H1 (cell line): ENCODE data around the gene RSAD2. TPM values are rescaled to one million over a fixed set of nuclear protein-coding genes. Genes with fewer than 3 reads are reported as not detected.

Source experiments
- CTCF ChIA-PET: fragments of 300-600 bp; sonication (Branson Sonifier 250); formaldehyde crosslinking; loops from one replicate; lab custom pipeline; 2021; ENCODE audit not compliant: partially characterized antibody; lab: Charles Lee
- POLR2A ChIA-PET: fragments of 300-600 bp; sonication (Branson Sonifier 250); formaldehyde crosslinking; loops from one replicate; lab custom pipeline; 2021; ENCODE audit warnings: inconsistent platforms; ENCODE audit not compliant: partially characterized antibody; lab: Charles Lee
- DNase-seq, 2 experiments: peaks; one replicate each; pipeline versions ENCODE4 v3.0.0 to v3.0.0-alpha.2; 2010 to 2022; ENCODE audit warnings: low spot score in 2 of 2, low read depth in 1 of 2, mixed read lengths in 1 of 2
- FAIRE-seq: peaks from 2 replicates; lab custom pipeline; 2011; peaks lifted over from hg19 to GRCh38; lab: Jason Lieb, UNC
- H2AFZ ChIP-seq: 2 replicates; pipeline ENCODE4 v1.8.1; 2012; ENCODE audit warnings: low read length, inconsistent platforms
- H2AK5ac ChIP-seq: 2 replicates; pipeline ENCODE4 v1.6.1; 2013; ENCODE audit warnings: low read depth, low read length
- H2BK120ac ChIP-seq: replicated peaks from 2 replicates; pipeline ENCODE3; 2013; ENCODE audit warnings: low read depth, low read length, inconsistent platforms
- H2BK12ac ChIP-seq: 2 replicates; pipeline ENCODE4 v1.6.1; 2013; ENCODE audit warnings: low read depth, low read length
- H2BK15ac ChIP-seq: 2 replicates; pipeline ENCODE4 v1.6.1; 2013; ENCODE audit warnings: low read length
- H2BK20ac ChIP-seq: 2 replicates; pipeline ENCODE4 v1.6.1; 2013; ENCODE audit warnings: low read length
- H2BK5ac ChIP-seq: 2 replicates; pipeline ENCODE4 v1.6.1; 2013; ENCODE audit warnings: low read depth, low read length
- H3K14ac ChIP-seq: 2 replicates; pipeline ENCODE4 v1.6.1; 2013; ENCODE audit warnings: inconsistent platforms; ENCODE audit not compliant: insufficient read length
- H3K18ac ChIP-seq: 2 replicates; pipeline ENCODE4 v1.6.1; 2013; ENCODE audit warnings: low read length; ENCODE audit errors: extremely low read depth
- H3K23ac ChIP-seq: 2 replicates; pipeline ENCODE4 v1.6.1; 2013; ENCODE audit warnings: inconsistent platforms; ENCODE audit not compliant: insufficient read length
- H3K23me2 ChIP-seq: 2 replicates; pipeline ENCODE4 v1.6.1; 2013; ENCODE audit warnings: low read depth, low read length
- H3K27ac ChIP-seq: 2 replicates; pipeline ENCODE4 v1.6.1; 2011; ENCODE audit warnings: low read depth, low read length, inconsistent platforms
- H3K27me3 ChIP-seq, 4 experiments: replicated peaks in 1 of 4; 1 replicate in 1 of 4; 2 replicates in 3 of 4; pipeline versions ENCODE4 v1.6.1 to v1.8.1; 2011 to 2013; ENCODE audit warnings: low read length in 3 of 4, mild to moderate bottlenecking in 3 of 4, inconsistent platforms in 2 of 4, mixed read lengths in 2 of 4, moderate library complexity in 1 of 4; ENCODE audit not compliant: control insufficient read depth in 3 of 4, insufficient read depth in 3 of 4; ENCODE audit errors: extremely low read depth in 1 of 4
- H3K36me3 ChIP-seq, 4 experiments: 2 replicates each; pipeline versions ENCODE4 v1.6.1 to v1.8.1; 2011 to 2013; ENCODE audit warnings: mild to moderate bottlenecking in 4 of 4, low read length in 3 of 4, moderate library complexity in 2 of 4, control low read depth in 1 of 4, inconsistent platforms in 1 of 4; ENCODE audit not compliant: insufficient read depth in 4 of 4, control insufficient read depth in 2 of 4
- H3K4ac ChIP-seq: replicated peaks from 2 replicates; pipeline ENCODE3; 2013; ENCODE audit warnings: low read length, low read depth, mixed read lengths, inconsistent platforms; ENCODE audit not compliant: insufficient read length
- H3K4me1 ChIP-seq, 4 experiments: replicated peaks in 1 of 4; 1 replicate in 1 of 4; 2 replicates in 3 of 4; pipeline versions ENCODE4 v1.6.1 to v1.8.1; 2011 to 2013; ENCODE audit warnings: low read length in 3 of 4, inconsistent platforms in 2 of 4, mixed read lengths in 1 of 4; ENCODE audit not compliant: insufficient read depth in 4 of 4, control insufficient read depth in 3 of 4
- H3K4me2 ChIP-seq, 2 experiments: 2 replicates each; pipeline versions ENCODE4 v1.6.1 to v1.8.1; 2011 to 2013; ENCODE audit warnings: low read depth in 2 of 2, low read length in 2 of 2, control low read depth in 1 of 2, inconsistent platforms in 1 of 2, mild to moderate bottlenecking in 1 of 2; ENCODE audit not compliant: insufficient read depth in 1 of 2
- H3K4me3 ChIP-seq, 4 experiments: fragments of 200-600, 300-600 bp in 1 of 4; sonication (generic), shearing (Covaris generic), sonication (Bioruptor Twin) in 1 of 4; 2 replicates each; pipeline versions ENCODE4 v1.5.1 to v1.8.1; 2011 to 2016; ENCODE audit warnings: low read length in 4 of 4, low read depth in 3 of 4, control low read depth in 2 of 4, inconsistent platforms in 2 of 4, mild to moderate bottlenecking in 2 of 4, mixed read lengths in 1 of 4, moderate library complexity in 1 of 4; ENCODE audit not compliant: insufficient read depth in 2 of 4; ENCODE audit errors: extremely low read depth in 1 of 4
- H3K56ac ChIP-seq: replicated peaks from 2 replicates; pipeline ENCODE3; 2013; ENCODE audit warnings: low read depth, mild to moderate bottlenecking, mixed read lengths, low read length, inconsistent platforms; ENCODE audit not compliant: insufficient read length
- H3K79me1 ChIP-seq: 2 replicates; pipeline ENCODE4 v1.6.1; 2013; ENCODE audit warnings: low read depth, low read length, control low read depth
- H3K79me2 ChIP-seq, 2 experiments: 2 replicates each; pipeline versions ENCODE4 v1.6.1 to v1.8.1; 2012 to 2013; ENCODE audit warnings: low read length in 2 of 2, mild to moderate bottlenecking in 2 of 2, inconsistent platforms in 1 of 2; ENCODE audit not compliant: insufficient read depth in 2 of 2, control insufficient read depth in 1 of 2
- H3K9ac ChIP-seq, 4 experiments: replicated peaks in 1 of 4; 1 replicate in 1 of 4; 2 replicates in 3 of 4; pipeline versions ENCODE4 v1.6.1 to v1.8.1; 2011 to 2013; ENCODE audit warnings: low read depth in 3 of 4, low read length in 3 of 4, control low read depth in 2 of 4, mild to moderate bottlenecking in 2 of 4, moderate library complexity in 2 of 4, inconsistent platforms in 1 of 4; ENCODE audit errors: extremely low read depth in 1 of 4
- H3K9me3 ChIP-seq, 2 experiments: 2 replicates each; pipeline versions ENCODE4 v1.6.1 to v1.8.1; 2012 to 2013; ENCODE audit warnings: mild to moderate bottlenecking in 2 of 2, moderate library complexity in 2 of 2, control low read depth in 1 of 2, inconsistent platforms in 1 of 2, low read depth in 1 of 2, low read length in 1 of 2, mixed read lengths in 1 of 2; ENCODE audit not compliant: insufficient read depth in 2 of 2
- H4K20me1 ChIP-seq, 2 experiments: replicated peaks in 1 of 2; 2 replicates each; pipeline versions ENCODE3 to v1.8.1; 2011 to 2013; ENCODE audit warnings: inconsistent platforms in 2 of 2, low read length in 2 of 2, mild to moderate bottlenecking in 1 of 2; ENCODE audit not compliant: insufficient read depth in 2 of 2, control insufficient read depth in 1 of 2
- H4K5ac ChIP-seq: 2 replicates; pipeline ENCODE4 v1.6.1; 2013; ENCODE audit warnings: low read length, low read depth, mixed read lengths, inconsistent platforms; ENCODE audit not compliant: insufficient read length
- H4K8ac ChIP-seq: 2 replicates; pipeline ENCODE4 v1.8.0; 2013; ENCODE audit warnings: mild to moderate bottlenecking, moderate library complexity, low read length, inconsistent platforms; ENCODE audit not compliant: insufficient read depth; ENCODE audit errors: extremely low read depth
- H4K91ac ChIP-seq: replicated peaks from 2 replicates; pipeline ENCODE3; 2013; ENCODE audit warnings: low read length, mixed read lengths, inconsistent platforms; ENCODE audit not compliant: insufficient read length
- ASH2L ChIP-seq: fragments of 200-600, 300-600 bp; sonication (generic); IDR thresholded peaks from one replicate; pipeline ENCODE4 v1.7.1; 2017; ENCODE audit warnings: low read length
- BRCA1 ChIP-seq: IDR thresholded peaks from 2 replicates; pipeline ENCODE4 v1.6.1; 2012; ENCODE audit warnings: low read depth, low read length, improper control_type of control experiment
- EZH2 ChIP-seq: fragments of 200-600 bp; sonication (generic); IDR thresholded peaks from 2 replicates; pipeline ENCODE4 v1.7.1; 2012; ENCODE audit warnings: low read depth, mild to moderate bottlenecking, moderate library complexity, low read length, inconsistent platforms; ENCODE audit not compliant: severe bottlenecking
- GTF2F1 ChIP-seq: IDR thresholded peaks from 2 replicates; pipeline ENCODE4 v1.6.1; 2012; ENCODE audit warnings: low read depth, low read length, improper control_type of control experiment, borderline replicate concordance
- JUND ChIP-seq: IDR thresholded peaks from 2 replicates; pipeline ENCODE4 v1.6.1; 2011; ENCODE audit warnings: mild to moderate bottlenecking, improper control_type of control experiment, low read length
- KDM5A ChIP-seq: fragments of 200-600 bp; IDR thresholded peaks from 2 replicates; pipeline ENCODE4 v1.7.1; 2012; ENCODE audit warnings: mild to moderate bottlenecking, low read length, inconsistent platforms, mixed read lengths
- SAP30 ChIP-seq: fragments of 300-600 bp; sonication (generic); IDR thresholded peaks from 2 replicates; pipeline ENCODE4 v1.7.1; 2012; ENCODE audit warnings: low read length, moderate library complexity, mild to moderate bottlenecking, inconsistent platforms; ENCODE audit not compliant: insufficient read depth, insufficient replicate concordance
- YY1 ChIP-seq: IDR thresholded peaks from 2 replicates; pipeline ENCODE4 v1.6.1; 2011; ENCODE audit warnings: low read depth, mild to moderate bottlenecking, low read length
- WGBS, 2 experiments: shearing (Covaris generic) in 1 of 2; methylation state at CpG; one replicate each; pipeline versions ENCODE4 v1.1.6 to v1.1.7; 2013 to 2015; ENCODE audit warnings: low lambda C conversion rate in 2 of 2, mixed read lengths in 2 of 2, inconsistent platforms in 1 of 2, low coverage in 1 of 2, missing lambda C conversion rate in 1 of 2; ENCODE audit not compliant: insufficient replicate concordance in 2 of 2, insufficient coverage in 1 of 2, insufficient read length in 1 of 2; ENCODE audit errors: extremely low coverage in 1 of 2, missing lambda C conversion rate in 1 of 2; 5-methylcytosine and 5-hydroxymethylcytosine counted together
- polyA plus RNA-seq, 7 experiments: library from polyadenylated mRNA; depleted of rRNA in 3 of 7; stranded (reverse) in 5 of 7; unstranded in 2 of 7; fragments of >200 nt in 5 of 7; fragments of 200-250 nt in 2 of 7; gene quantifications; 1 replicate in 5 of 7; 2 replicates in 1 of 7; 4 replicates in 1 of 7; pipeline versions ENCODE4 v1.2.1 to v1.2.3, GENCODE V29; 2011 to 2013; ENCODE audit warnings: missing spikeins in 2 of 7, mixed read lengths in 2 of 7
- total RNA-seq: library from RNA; stranded (reverse); fragmentation: NEBNext Ultra II Directional; extraction: Animal tissue kit (Norgen Biotek cat#: 25700); gene quantifications from 2 replicates; pipeline ENCODE4 v1.2.1, GENCODE V29; 2021
- TF ChIP-seq, protein P1 (sequence below): IDR thresholded peaks from 2 replicates; pipeline ENCODE4 v1.6.1; 2011; ENCODE audit warnings: low read depth, mild to moderate bottlenecking, low read length; ENCODE audit not compliant: insufficient read depth
- TF ChIP-seq, protein P2 (sequence below), 3 experiments: IDR thresholded peaks; 1 replicate in 2 of 3; 2 replicates in 1 of 3; pipeline versions ENCODE4 v1.5.1 to v1.6.1; 2011; ENCODE audit warnings: low read length in 3 of 3, mild to moderate bottlenecking in 3 of 3, inconsistent platforms in 2 of 3, low read depth in 1 of 3, moderate library complexity in 1 of 3; ENCODE audit not compliant: insufficient read depth in 1 of 3; ENCODE audit errors: control extremely low read depth in 1 of 3

The RSAD2 gene
- total and polyA plus RNA-seq, 2 of the 8 experiments (the other 6 are each of a cell fraction or from before 2014, with no cell fraction given), result not detected

DNA sequence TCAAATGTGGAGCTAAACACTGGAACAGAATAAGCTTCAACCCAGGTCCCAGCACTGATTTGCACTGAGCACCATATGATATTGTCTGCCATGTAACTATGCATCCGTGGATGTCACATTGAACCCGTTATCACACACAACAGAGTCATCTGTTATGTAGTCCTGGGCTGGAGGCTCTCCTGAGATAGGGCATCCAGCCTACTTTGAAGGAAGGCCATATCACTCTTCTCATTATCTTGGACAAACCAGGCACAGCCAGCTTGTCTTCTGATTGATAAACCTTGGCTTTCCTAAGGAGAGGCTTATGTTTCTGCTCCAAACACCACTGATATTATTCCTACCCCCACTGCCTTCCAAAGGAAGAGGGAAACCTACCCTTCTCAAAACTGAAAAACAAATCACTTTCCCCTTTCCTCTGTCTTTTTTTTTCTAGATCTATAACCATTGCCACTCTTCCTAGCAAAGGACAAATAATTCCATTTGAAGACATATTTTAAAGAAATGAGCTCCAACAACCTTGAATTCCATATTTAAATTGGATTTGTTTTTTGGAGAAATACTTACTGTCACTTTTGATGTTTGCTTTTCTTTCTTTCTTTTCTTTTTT lies 16.4 kb downstream of the RSAD2 start:
- H3K4me1 ChIP-seq, result no peaks in the 10 kb centered on the region
- H3K9ac ChIP-seq, result no peak overlapping the region
- H2BK12ac ChIP-seq, result no peak overlapping the region
- H2BK120ac ChIP-seq, result no peak overlapping the region
- CTCF ChIA-PET, result interaction anchor here (0.5 to 6.2 kb wide), 7 partner anchors 13 to 1655 kb away, joined by 3 to 94 read pairs (median 4); partner anchors contain the start of gene CMPK2
- H2BK5ac ChIP-seq, result no peak overlapping the region
- no peak overlapping the region for H3K56ac ChIP-seq
- H2AK5ac ChIP-seq, result no peak overlapping the region
- H3K4ac ChIP-seq, result no peak overlapping the region
- no peak overlapping the region for H2BK20ac ChIP-seq
- no peak overlapping the region for H3K18ac ChIP-seq
- 90% methylated on average over 2 of the region's 2 CpGs; no CpG with 5 or more reads in 1 of the 2 experiments for WGBS, 2 experiments
- no peak overlapping the region for H2BK15ac ChIP-seq
- H3K4me3 ChIP-seq, result no peak overlapping the region
- no peaks in the 10 kb centered on the region for H3K79me1 ChIP-seq
- no peak overlapping the region for H2AFZ ChIP-seq
- H3K23me2 ChIP-seq, result no peaks in the 10 kb centered on the region
- DNase-seq (no peak), FAIRE-seq (no peak)
- no peak overlapping the region for H3K14ac ChIP-seq
- H4K91ac ChIP-seq, result no peak overlapping the region
- no peak overlapping the region for H4K5ac ChIP-seq
- POLR2A ChIA-PET, result no interaction called here
- no peaks in the 10 kb centered on the region for H3K9me3 ChIP-seq
- H4K20me1 ChIP-seq, result no peaks in the 10 kb centered on the region
- no peak overlapping the region for H3K4me2 ChIP-seq
- no peaks in the 10 kb centered on the region for H3K79me2 ChIP-seq
- no peaks in the 10 kb centered on the region for H3K27me3 ChIP-seq
- no peak overlapping the region for H3K23ac ChIP-seq
- no peaks in the 10 kb centered on the region for H3K36me3 ChIP-seq
- H4K8ac ChIP-seq, result no peak overlapping the region
- no peak overlapping the region for H3K27ac ChIP-seq
- TF ChIP-seq KDM5A (no peak), EZH2 (no peak), SAP30 (no peak), JUND (no peak), ASH2L (no peak), BRCA1 (no peak), GTF2F1 (no peak), YY1 (no peak)
- TF ChIP-seq, protein P1, sequence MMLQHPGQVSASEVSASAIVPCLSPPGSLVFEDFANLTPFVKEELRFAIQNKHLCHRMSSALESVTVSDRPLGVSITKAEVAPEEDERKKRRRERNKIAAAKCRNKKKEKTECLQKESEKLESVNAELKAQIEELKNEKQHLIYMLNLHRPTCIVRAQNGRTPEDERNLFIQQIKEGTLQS, result no peak
- TF ChIP-seq, protein P2, sequence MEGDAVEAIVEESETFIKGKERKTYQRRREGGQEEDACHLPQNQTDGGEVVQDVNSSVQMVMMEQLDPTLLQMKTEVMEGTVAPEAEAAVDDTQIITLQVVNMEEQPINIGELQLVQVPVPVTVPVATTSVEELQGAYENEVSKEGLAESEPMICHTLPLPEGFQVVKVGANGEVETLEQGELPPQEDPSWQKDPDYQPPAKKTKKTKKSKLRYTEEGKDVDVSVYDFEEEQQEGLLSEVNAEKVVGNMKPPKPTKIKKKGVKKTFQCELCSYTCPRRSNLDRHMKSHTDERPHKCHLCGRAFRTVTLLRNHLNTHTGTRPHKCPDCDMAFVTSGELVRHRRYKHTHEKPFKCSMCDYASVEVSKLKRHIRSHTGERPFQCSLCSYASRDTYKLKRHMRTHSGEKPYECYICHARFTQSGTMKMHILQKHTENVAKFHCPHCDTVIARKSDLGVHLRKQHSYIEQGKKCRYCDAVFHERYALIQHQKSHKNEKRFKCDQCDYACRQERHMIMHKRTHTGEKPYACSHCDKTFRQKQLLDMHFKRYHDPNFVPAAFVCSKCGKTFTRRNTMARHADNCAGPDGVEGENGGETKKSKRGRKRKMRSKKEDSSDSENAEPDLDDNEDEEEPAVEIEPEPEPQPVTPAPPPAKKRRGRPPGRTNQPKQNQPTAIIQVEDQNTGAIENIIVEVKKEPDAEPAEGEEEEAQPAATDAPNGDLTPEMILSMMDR (IDR thresholded peaks at IDR 0.05; ENCODE audit: control extremely low read depth in 1 of 3, insufficient read depth in 1 of 3, low read depth in 1 of 3, low read length in 3 of 3), result no peak
